K562 (cell line): Measurements from ENCODE around the gene ACKR3. TPM values are rescaled to one million over a fixed set of nuclear protein-coding genes. Genes with fewer than 3 reads are reported as not detected.

Experiments
- ATAC-seq: fragments of 200-7000 bp; cut with Tn5 transposase; 3 replicates; pipeline ENCODE4 v1.9.1; 2020; ENCODE audit warnings: moderate library complexity
- BruUV-seq: library from RNA; stranded (reverse); fragments of 400-500 nt; replicated peaks from 2 replicates; lab custom pipeline; 2021; lab: Mats Ljungman, UMichigan
- CTCF ChIA-PET: fragments of 300-600 bp; formaldehyde crosslinking; extraction: SDS; loops from one replicate; lab custom pipeline; 2021; ENCODE audit warnings: low intra/inter-chr PET ratio; lab: Yijun Ruan, JAX
- POLR2A ChIA-PET: fragments of 300-600, 350-650 bp; sonication (Branson Sonifier 250); formaldehyde crosslinking; extraction: SDS; loops from one replicate; lab custom pipeline; 2021; ENCODE audit warnings: antibody characterized with exemption, inconsistent platforms; lab: Yijun Ruan, JAX
- DNase-seq, 4 experiments: peaks; one replicate each; pipeline versions ENCODE4 v3.0.0 to v3.0.0-alpha.2; 2011 to 2018; ENCODE audit warnings: low spot score in 3 of 4, mixed read lengths in 3 of 4; ENCODE audit errors: extremely low read depth in 1 of 4
- FAIRE-seq: peaks from 2 replicates; lab custom pipeline; 2011; peaks lifted over from hg19 to GRCh38; lab: Jason Lieb, UNC
- H2AFZ ChIP-seq: 2 replicates; pipeline ENCODE4 v1.6.0; 2011; ENCODE audit warnings: low read depth, low read length, control low read depth, inconsistent platforms
- H3K27ac ChIP-seq: fragments of 200-600 bp; 3 replicates; pipeline ENCODE4 v1.8.0; 2011; ENCODE audit warnings: low read depth, mild to moderate bottlenecking, control low read depth, inconsistent platforms, low read length, moderate library complexity, mixed read lengths; ENCODE audit errors: extremely low read depth
- H3K27me3 ChIP-seq, 2 experiments: fragments of 300-600 bp in 1 of 2; 2 replicates in 1 of 2; 3 replicates in 1 of 2; pipeline versions ENCODE4 v1.6.0 to v1.8.0; 2011; ENCODE audit warnings: inconsistent platforms in 2 of 2, low read length in 2 of 2, mild to moderate bottlenecking in 1 of 2, mixed read lengths in 1 of 2, moderate library complexity in 1 of 2; ENCODE audit not compliant: control insufficient read depth in 2 of 2, insufficient read depth in 2 of 2
- H3K36me3 ChIP-seq: fragments of 300-600 bp; 3 replicates; pipeline ENCODE4 v1.8.0; 2011; ENCODE audit warnings: mild to moderate bottlenecking, low read length, inconsistent platforms; ENCODE audit not compliant: control insufficient read depth, insufficient read depth
- H3K4me1 ChIP-seq, 2 experiments: fragments of 200-600 bp in 1 of 2; replicated peaks in 1 of 2; 2 replicates in 1 of 2; 3 replicates in 1 of 2; pipeline versions ENCODE4 v1.5.1 to v1.8.0; 2011; ENCODE audit warnings: inconsistent platforms in 2 of 2, low read length in 2 of 2, mild to moderate bottlenecking in 1 of 2, mixed read lengths in 1 of 2, moderate library complexity in 1 of 2; ENCODE audit not compliant: control insufficient read depth in 2 of 2, insufficient read depth in 2 of 2
- H3K4me2 ChIP-seq: 2 replicates; pipeline ENCODE4 v1.6.1; 2011; ENCODE audit warnings: low read length, control low read depth, inconsistent platforms, mixed read lengths; ENCODE audit not compliant: insufficient read depth
- H3K4me3 ChIP-seq: fragments of 200-600 bp; sonication (generic), shearing (Covaris generic); 2 replicates; pipeline ENCODE4 v1.5.1; 2016; ENCODE audit warnings: control low read depth, inconsistent platforms
- H3K79me2 ChIP-seq: fragments of 200-600 bp; 3 replicates; pipeline ENCODE4 v1.8.0; 2011; ENCODE audit warnings: low read length, inconsistent platforms; ENCODE audit not compliant: control insufficient read depth, insufficient read depth
- H3K9ac ChIP-seq, 2 experiments: 2 replicates each; pipeline versions ENCODE4 v1.6.0 to v1.6.1; 2011; ENCODE audit warnings: low read depth in 2 of 2, low read length in 2 of 2, control low read depth in 1 of 2, inconsistent platforms in 1 of 2, mild to moderate bottlenecking in 1 of 2, mixed read lengths in 1 of 2; ENCODE audit not compliant: insufficient read depth in 1 of 2
- H3K9me1 ChIP-seq: one replicate; pipeline ENCODE4 v1.6.0; 2011; ENCODE audit warnings: inconsistent platforms, mild to moderate bottlenecking, low read length, moderate library complexity; ENCODE audit not compliant: control insufficient read depth, insufficient read depth
- H3K9me3 ChIP-seq: replicated peaks from 2 replicates; pipeline ENCODE4 v1.5.1; 2011; ENCODE audit warnings: low read depth, low read length, inconsistent platforms; ENCODE audit not compliant: control insufficient read depth, insufficient read depth
- H4K20me1 ChIP-seq: replicated peaks from 2 replicates; pipeline ENCODE4 v1.6.1; 2011; ENCODE audit warnings: low read length, inconsistent platforms, mixed read lengths; ENCODE audit not compliant: control insufficient read depth, insufficient read depth
- ARID1B ChIP-seq: fragments of 450-650 bp; IDR thresholded peaks from 2 replicates; pipeline ENCODE4 v1.6.1; 2016; ENCODE audit warnings: antibody characterized with exemption, mild to moderate bottlenecking, inconsistent platforms
- BCLAF1 ChIP-seq, 2 experiments: fragments of 450-650 bp in 1 of 2; IDR thresholded peaks; 2 replicates each; pipeline ENCODE4 v1.6.1; 2011 to 2017; ENCODE audit warnings: low read depth in 2 of 2, antibody characterized with exemption in 1 of 2, borderline replicate concordance in 1 of 2, low read length in 1 of 2, mild to moderate bottlenecking in 1 of 2, mixed read lengths in 1 of 2; ENCODE audit not compliant: control insufficient read depth in 1 of 2
- BRD9 ChIP-seq: fragments of 450-650 bp; IDR thresholded peaks from 2 replicates; pipeline ENCODE4 v1.6.1; 2018; ENCODE audit warnings: low read depth; ENCODE audit not compliant: partially characterized antibody
- CHD2 ChIP-seq: IDR thresholded peaks from 2 replicates; pipeline ENCODE4 v1.6.1; 2011; ENCODE audit warnings: low read depth, low read length
- EGR1 ChIP-seq: fragments of 450-650 bp; conservative IDR thresholded peaks from 2 replicates; pipeline ENCODE4 v1.6.1; 2017; ENCODE audit warnings: mild to moderate bottlenecking
- EP400 ChIP-seq: fragments of 450-650 bp; IDR thresholded peaks from 2 replicates; pipeline ENCODE4 v1.6.1; 2017; ENCODE audit warnings: antibody characterized with exemption, mild to moderate bottlenecking, moderate library complexity
- HMG20A ChIP-seq: fragments of 450-650 bp; formaldehyde crosslinking; conservative IDR thresholded peaks from 2 replicates; pipeline ENCODE4 v1.4.0; 2020; ENCODE audit warnings: mild to moderate bottlenecking, mixed read lengths
- HNRNPLL ChIP-seq: fragments of 200-400 bp; formaldehyde crosslinking; IDR thresholded peaks from 2 replicates; pipeline ENCODE4 v1.6.1; 2017; ENCODE audit warnings: low read length, low read depth, mild to moderate bottlenecking; ENCODE audit not compliant: poor library complexity, severe bottlenecking
- KDM4B ChIP-seq, 2 experiments: fragments of 450-650 bp in 1 of 2; sonication (generic) in 1 of 2; IDR thresholded peaks; 2 replicates each; pipeline ENCODE4 v1.6.1; 2016 to 2017; ENCODE audit warnings: borderline replicate concordance in 2 of 2, antibody characterized with exemption in 1 of 2, low read depth in 1 of 2, mild to moderate bottlenecking in 1 of 2
- RBM39 ChIP-seq: fragments of 200-400 bp; formaldehyde crosslinking; optimal IDR thresholded peaks from 2 replicates; pipeline ENCODE3; 2018; ENCODE audit warnings: low read depth, low read length
- SMARCA4 ChIP-seq: fragments of 450-650 bp; IDR thresholded peaks from 2 replicates; pipeline ENCODE4 v1.6.1; 2016
- ZFP30 ChIP-seq: fragments of 250-450 bp; sonication (Bioruptor Pico); IDR thresholded peaks from 2 replicates; pipeline ENCODE4 v1.8.0; 2022; ENCODE audit warnings: moderate library complexity, mild to moderate bottlenecking, inconsistent platforms, borderline replicate concordance
- ZNF77 ChIP-seq: fragments of 250-450 bp; sonication (Bioruptor Pico); IDR thresholded peaks from 2 replicates; pipeline ENCODE4 v1.5.0; 2020
- WGBS: fragments of 100-300 bp; shearing (Covaris generic); methylation state at CpG from one replicate; pipeline ENCODE4 v1.1.6; 2016; ENCODE audit warnings: low coverage, mixed read lengths; ENCODE audit not compliant: insufficient coverage; ENCODE audit errors: missing lambda C conversion rate; 5-methylcytosine and 5-hydroxymethylcytosine counted together
- in situ Hi-C: fragments of 300-500 bp; cut with MboI; formaldehyde crosslinking; loops from 4 replicates; pipeline ENCODE4 v1.15.0; 2018; ENCODE audit warnings: inconsistent platforms, mixed read lengths
- intact Hi-C: fragments of 100-400 bp; cut with micrococcal nuclease; formaldehyde crosslinking; loops from 2 replicates; pipeline ENCODE4 v1.14.2; 2022
- polyA plus RNA-seq, 8 experiments: library from polyadenylated mRNA; depleted of rRNA in 4 of 8; stranded (reverse) in 5 of 8; unstranded in 3 of 8; fragments of >200 nt; fragmentation: Nextera tagmentation in 2 of 8; fragmentation: Illumina TruSeq in 1 of 8; extraction: Ambion mirVana in 2 of 8; extraction: Trizol in 1 of 8; gene quantifications; 2 replicates each; pipeline versions ENCODE4 v1.2.1 to v1.2.3, GENCODE V29; 2011 to 2014; ENCODE audit warnings: inconsistent platforms in 1 of 8, missing spikeins in 1 of 8
- total RNA-seq, 7 experiments: library from RNA; depleted of rRNA in 6 of 7; stranded (reverse); fragments of >200 nt in 6 of 7; fragmentation: Illumina TruSeq in 2 of 7; extraction: Trizol in 2 of 7; gene quantifications; 2 replicates each; pipeline versions ENCODE4 v1.2.1 to v1.2.3, GENCODE V29; 2011 to 2021; ENCODE audit warnings: low replicate concordance in 1 of 7

Gene ACKR3
- total and polyA plus RNA-seq, 9 of the 15 experiments (the other 6 are each of a cell fraction or from before 2014, with no cell fraction given), result 0.07 TPM; not detected in 8

- TF ChIP-seq RBM39 (no peak), HMG20A (no peak), HNRNPLL (no peak), ARID1B (no peak), EGR1 (no peak), CHD2 (no peak), KDM4B (IDR thresholded peaks at IDR 0.05; ENCODE audit: borderline replicate concordance in 2 of 2, low read depth in 1 of 2) (no peak)
- TF ChIP-seq, all 486 proteins: peak for 0
Observed at GRCh38 chr2:236545248-236545658, 24.4 kb upstream of the ACKR3 start (continued).

GRCh38 chr2:236545814-236546480, 23.7 kb upstream of the ACKR3 start:
- no TSS peak for BruUV-seq
- FAIRE-seq, result no peak
- H3K9ac ChIP-seq, result no peak overlapping the region
- in situ Hi-C loops, result no loop called here
- no peaks in the 10 kb centered on the region for H3K9me1 ChIP-seq
- ChIA-PET POLR2A (no interaction called here), CTCF (no interaction called here)
- no peak overlapping the region for H3K27ac ChIP-seq
- DNase-seq, result no peak
- H3K4me3 ChIP-seq, result no peak overlapping the region
- H3K79me2 ChIP-seq, result no peaks in the 10 kb centered on the region
- no peaks in the 10 kb centered on the region for H4K20me1 ChIP-seq
- peaks cover 0 to 5% of the 10 kb centered on the region in 2 experiments; a peak in 1 of 5 replicates for H3K27me3 ChIP-seq
- no peaks in the 10 kb centered on the region for H3K9me3 ChIP-seq
- WGBS, result 2% methylated on average over 12 of the region's 13 CpGs
- ATAC-seq, result no peak
- intact Hi-C loops, result no loop called here
- TF ChIP-seq ZNF77 (CRISPR knock-in tag), result no peak
- TF ChIP-seq BRD9, result no peak
- TF ChIP-seq EP400, result no peak
- no peak for TF ChIP-seq BCLAF1 (IDR thresholded peaks at IDR 0.05; ENCODE audit: borderline replicate concordance in 1 of 2, control insufficient read depth in 1 of 2, low read depth in 2 of 2, low read length in 1 of 2)
- no peak for TF ChIP-seq SMARCA4
- TF ChIP-seq ZFP30 (CRISPR knock-in tag), result no peak
- H2AFZ ChIP-seq, result no peak overlapping the region
- H3K36me3 ChIP-seq, result no peaks in the 10 kb centered on the region
- no peaks in the 10 kb centered on the region for H3K4me1 ChIP-seq
- H3K4me2 ChIP-seq, result no peak overlapping the region
